Heart right ventricle (tissue), 16 donors: Measurements from ENCODE around the gene KIF4B. TPM values are rescaled to one million over a fixed set of nuclear protein-coding genes. Genes with fewer than 3 reads are reported as not detected.
"Not testable (repeated sequence)": the region's sequence is repeated elsewhere in the genome, so short reads cannot be mapped to it uniquely, and the experiment has no call there.

Experiments
- ATAC-seq, 8 donors: fragments of 200-7000 bp; cut with Tn5 transposase; one replicate each; pipeline ENCODE4 v1.9.1; 2020; ENCODE audit warnings: mild to moderate bottlenecking in 8 of 8, moderate library complexity in 8 of 8, moderate number of reproducible peaks in 1 of 8
- DNase-seq, 2 donors: peaks; one replicate each; pipeline ENCODE4 v3.0.0-alpha.2; 2020
- H3K27ac ChIP-seq, 10 donors: fragments of 200-600 bp; sonication (generic) in 2 of 10; one replicate each; pipeline versions ENCODE4 v1.5.0 to v1.8.0; 2020 to 2022; ENCODE audit warnings: mild to moderate bottlenecking in 3 of 10
- H3K27me3 ChIP-seq, 7 donors: fragments of 200-600 bp; one replicate each; pipeline ENCODE4 v1.8.0; 2021 to 2022; ENCODE audit warnings: mild to moderate bottlenecking in 2 of 7
- H3K36me3 ChIP-seq, 9 donors: fragments of 200-600 bp; sonication (generic) in 1 of 9; one replicate each; pipeline versions ENCODE4 v1.5.0 to v1.8.0; 2020 to 2022; ENCODE audit warnings: mild to moderate bottlenecking in 2 of 9
- H3K4me1 ChIP-seq, 9 donors: fragments of 200-600 bp; sonication (generic) in 1 of 9; one replicate each; pipeline versions ENCODE4 v1.5.0 to v1.8.0; 2020 to 2022; ENCODE audit warnings: mild to moderate bottlenecking in 4 of 9
- H3K4me3 ChIP-seq, 10 donors: fragments of 200-600 bp; sonication (generic) in 2 of 10; one replicate each; pipeline versions ENCODE4 v1.5.0 to v1.8.0; 2020 to 2022; ENCODE audit warnings: mild to moderate bottlenecking in 7 of 10, moderate library complexity in 2 of 10
- H3K9me3 ChIP-seq, 11 donors: fragments of 200-600 bp in 10 of 11; sonication (generic) in 2 of 11; one replicate each; pipeline versions ENCODE4 v1.5.0 to v1.8.0; 2013 to 2022; ENCODE audit warnings: mild to moderate bottlenecking in 2 of 11, control low read depth in 1 of 11, moderate library complexity in 1 of 11
- WGBS, 2 donors: extraction: QIAGEN DNeasy Blood & Tissue Kit; methylation state at CpG; one replicate each; pipeline ENCODE4 v1.1.7; 2013; ENCODE audit warnings: inconsistent platforms in 1 of 2; 5-methylcytosine and 5-hydroxymethylcytosine counted together
- intact Hi-C, 10 donors: fragments of 100-400 bp; cut with DNase I; formaldehyde crosslinking; loops; one replicate each; pipeline versions ENCODE4 v1.11.1 to v1.14.2; 2022
- polyA plus RNA-seq, 2 donors: library from polyadenylated mRNA; stranded (reverse); fragments of 200-250 nt; gene quantifications; one replicate each; pipeline ENCODE4 v1.2.3, GENCODE V29; 2013
- total RNA-seq, 10 donors: library from RNA; stranded (reverse); fragmentation: NEBNext Ultra II Directional in 3 of 10; extraction: Animal tissue kit (Norgen Biotek cat#: 25700) in 3 of 10; gene quantifications; one replicate each; pipeline versions ENCODE4 v1.2.1 to v1.2.4, GENCODE V29; 2021 to 2023
- TF ChIP-seq, protein P1 (sequence below), 9 donors: fragments of 200-600 bp; sonication (generic) in 2 of 9; IDR thresholded peaks; one replicate each; pipeline versions ENCODE4 v1.5.0 to v1.8.0; 2021 to 2022; ENCODE audit warnings: antibody characterized with exemption in 9 of 9, mild to moderate bottlenecking in 5 of 9, moderate library complexity in 1 of 9
- donor health status: Arrhythmogenic right ventricular cardiomyopathy.
- donor health status: ischemic (EF 13 %, LVEDD 7.1; RV severe dilation, severe dysfunction).
- donor health status: healthy with polysubstance abuse.
- donor health status: DM: no; HTN: yes; CAD: no.
- donor health status: DM: no; HTN: no; CAD: no.
- donor health status: ischemic (EF 25% LVEDD 6.9; RV normal size, moderate dysfunction).
- donor health status: ischemic (EF 25% LVEDD 5.7; RV mildly dilated, moderate dysfunction).
- donor health status: healthy.
- donor health status: DM: yes; HTN: yes; CAD: no.
- donor health status: Ischemic cardiomyopathy.
- donor health status: ischemic (EF 35%, LVEDD 5.7; RV mildly dilated, moderate dysfunction).
- donor health status: nonischemic (EF 11% LVEDD 7.7; RV severe dilation, severe dysfunction).
- donor health status: DM: yes; HTN: yes; CAD: no.
- donor health status: PGD.
- donor health status: ischemic (EF 29% LVEDD 5.4; RV normal size, mild dysfunction).
- donor health status: nonischemic (EF 23%, LVEDD 6.1; RV moderate dilation, normal function).

KIF4B gene
- total and polyA plus RNA-seq, 12 donors = 0.05 to 0.11 (median 0.08) TPM; not detected in 8

DNA sequence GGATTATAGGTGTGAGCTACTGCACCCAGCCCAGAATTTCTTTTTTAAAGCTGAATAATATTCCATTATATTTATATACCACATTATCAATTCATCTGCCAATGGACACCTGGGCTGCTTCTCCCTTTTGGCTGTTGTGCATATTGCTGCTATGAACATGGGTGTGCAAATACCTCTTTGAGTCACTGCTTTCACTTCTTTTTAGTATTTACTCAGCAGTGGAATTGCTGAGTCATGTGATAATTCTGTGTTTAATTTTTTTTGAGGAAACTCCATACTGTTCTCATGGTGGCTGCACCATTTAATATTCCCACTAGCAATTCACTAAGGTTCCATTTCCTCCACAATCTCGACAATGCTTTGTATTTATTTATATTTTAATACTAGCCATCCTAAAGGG is 36.1 kb upstream of the KIF4B start:
- H3K27ac ChIP-seq = no peak overlapping the region
- no peaks in the 10 kb centered on the region for H3K27me3 ChIP-seq
- DNase-seq (no peak), ATAC-seq (no peak)
- H3K4me3 ChIP-seq = no peak overlapping the region
- TF ChIP-seq, protein P1, sequence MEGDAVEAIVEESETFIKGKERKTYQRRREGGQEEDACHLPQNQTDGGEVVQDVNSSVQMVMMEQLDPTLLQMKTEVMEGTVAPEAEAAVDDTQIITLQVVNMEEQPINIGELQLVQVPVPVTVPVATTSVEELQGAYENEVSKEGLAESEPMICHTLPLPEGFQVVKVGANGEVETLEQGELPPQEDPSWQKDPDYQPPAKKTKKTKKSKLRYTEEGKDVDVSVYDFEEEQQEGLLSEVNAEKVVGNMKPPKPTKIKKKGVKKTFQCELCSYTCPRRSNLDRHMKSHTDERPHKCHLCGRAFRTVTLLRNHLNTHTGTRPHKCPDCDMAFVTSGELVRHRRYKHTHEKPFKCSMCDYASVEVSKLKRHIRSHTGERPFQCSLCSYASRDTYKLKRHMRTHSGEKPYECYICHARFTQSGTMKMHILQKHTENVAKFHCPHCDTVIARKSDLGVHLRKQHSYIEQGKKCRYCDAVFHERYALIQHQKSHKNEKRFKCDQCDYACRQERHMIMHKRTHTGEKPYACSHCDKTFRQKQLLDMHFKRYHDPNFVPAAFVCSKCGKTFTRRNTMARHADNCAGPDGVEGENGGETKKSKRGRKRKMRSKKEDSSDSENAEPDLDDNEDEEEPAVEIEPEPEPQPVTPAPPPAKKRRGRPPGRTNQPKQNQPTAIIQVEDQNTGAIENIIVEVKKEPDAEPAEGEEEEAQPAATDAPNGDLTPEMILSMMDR (IDR thresholded peaks at IDR 0.05) = no peak
- H3K36me3 ChIP-seq = peaks cover 0 to 4% (median 0%) of the 10 kb centered on the region in 9 donors
- intact Hi-C loops = loop anchor here in 3 of 10 donors (10.0 kb wide), 1 partner anchor 157 kb away; no protein-coding TSS in a partner anchor
- H3K4me1 ChIP-seq = peaks cover 0 to 3% (median 0%) of the 10 kb centered on the region in 9 donors
- peaks cover 0 to 5% (median 0%) of the 10 kb centered on the region in 11 donors for H3K9me3 ChIP-seq
- WGBS, 2 donors = 79 to 81% methylated on average over 1 of the region's 1 CpG

DNA sequence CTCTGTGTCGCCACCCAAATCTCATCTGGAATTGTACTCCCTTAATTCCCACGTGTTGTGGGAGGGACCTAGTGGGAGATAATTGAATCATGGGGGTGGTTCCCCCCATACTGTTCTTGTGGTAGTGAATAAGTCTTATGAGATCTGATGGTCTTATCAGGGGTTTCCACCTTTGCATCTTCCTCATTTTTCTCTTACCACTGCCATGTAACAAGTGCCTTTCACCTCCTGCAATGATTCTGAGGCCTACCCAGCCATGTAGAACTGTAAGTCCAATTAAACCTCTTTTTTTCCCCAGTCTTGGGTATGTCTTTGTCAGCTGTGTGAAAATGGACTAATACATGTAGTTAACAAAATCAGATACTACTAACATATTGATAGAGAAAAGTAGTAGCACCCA is 35.3 kb upstream of the KIF4B start:
- H3K27ac ChIP-seq, H3K9me3 ChIP-seq, ATAC-seq, H3K4me3 ChIP-seq, H3K4me1 ChIP-seq, H3K36me3 ChIP-seq, DNase-seq, H3K27me3 ChIP-seq: not testable (repeated sequence)
- intact Hi-C loops = loop anchor here in 3 of 10 donors (10.0 kb wide), 1 partner anchor 157 kb away; no protein-coding TSS in a partner anchor
- WGBS, 2 donors = 84 to 88% methylated on average over 2 of the region's 2 CpGs

DNA sequence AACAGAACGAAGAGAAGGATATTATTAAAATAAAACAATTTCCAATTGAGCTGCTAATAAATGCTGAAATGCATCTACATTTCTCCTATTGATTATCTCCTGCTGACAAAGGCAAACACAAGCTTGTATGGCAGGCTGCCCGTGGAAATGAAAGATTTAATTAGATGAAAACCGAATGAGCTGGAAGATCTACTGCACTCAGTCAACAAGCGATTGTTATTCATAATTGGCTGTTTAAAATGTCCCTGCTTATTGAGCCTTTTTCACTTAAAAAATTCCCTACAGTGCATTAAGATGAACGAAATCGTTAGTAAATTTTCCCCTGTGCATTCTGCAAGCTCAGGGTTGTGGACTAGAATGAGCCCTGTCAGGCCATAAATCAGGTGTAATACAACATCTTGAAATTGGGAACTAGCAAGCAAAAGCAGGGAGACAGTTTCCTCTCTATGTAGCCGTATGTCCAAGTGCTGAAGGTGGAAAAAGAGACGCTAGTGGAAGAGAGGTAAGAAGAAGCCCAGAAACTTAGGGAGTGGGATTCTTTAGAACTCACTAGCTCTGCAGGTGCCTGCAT is 28.5 kb upstream of the KIF4B start:
- DNase-seq = no peak
- 82 to 90% methylated on average over 8 of the region's 8 CpGs for WGBS, 2 donors
- TF ChIP-seq, protein P1 (IDR thresholded peaks at IDR 0.05) = no peak

DNA sequence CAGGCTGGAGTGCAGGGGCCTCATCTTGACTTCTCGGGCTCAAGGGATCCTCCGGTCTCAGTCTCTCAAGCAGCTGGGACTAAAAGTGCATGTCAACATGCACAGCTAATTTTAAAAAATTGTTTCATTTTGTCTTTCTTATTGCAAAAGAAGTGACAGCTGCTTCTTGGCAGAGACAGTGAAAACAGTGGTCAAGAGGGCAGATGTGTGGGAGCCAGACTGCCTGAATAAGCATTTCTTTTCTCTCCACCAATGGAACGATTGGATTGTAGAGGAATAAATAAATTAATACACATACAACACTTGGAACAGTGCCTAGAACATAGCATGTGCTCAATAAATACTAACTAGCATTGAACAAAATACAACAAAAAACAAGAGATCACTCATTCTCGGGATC is 27.4 kb upstream of the KIF4B start:
- H3K36me3 ChIP-seq = no peaks in the 10 kb centered on the region
- H3K4me3 ChIP-seq = no peak overlapping the region
- no peaks in the 10 kb centered on the region for H3K4me1 ChIP-seq
- ATAC-seq = no peak
- no peaks in the 10 kb centered on the region for H3K9me3 ChIP-seq
- WGBS, 2 donors = 57 to 66% methylated on average over 4 of the region's 4 CpGs
- DNase-seq = no peak
- TF ChIP-seq, protein P1 (IDR thresholded peaks at IDR 0.05) = no peak
- peaks cover 0 to 4% (median 0%) of the 10 kb centered on the region in 7 donors for H3K27me3 ChIP-seq
- intact Hi-C loops = loop anchor here in 1 of 10 donors (10.0 kb wide), 1 partner anchor 129 kb away; no protein-coding TSS in a partner anchor
- H3K27ac ChIP-seq = no peak overlapping the region

More for the DNA sequence above, 28.5 kb upstream of the KIF4B start:
- Histone ChIP-seq H3K27ac (no peak overlapping the region), H3K4me3 (no peak overlapping the region), H3K27me3 (peaks cover 0 to 4% (median 0%) of the 10 kb centered on the region in 7 donors), H3K9me3 (no peaks in the 10 kb centered on the region), H3K4me1 (no peaks in the 10 kb centered on the region), H3K36me3 (no peaks in the 10 kb centered on the region)
- intact Hi-C loops = loop anchor here in 1 of 10 donors (10.0 kb wide), 1 partner anchor 130 kb away; no protein-coding TSS in a partner anchor
- ATAC-seq = no peak

DNA sequence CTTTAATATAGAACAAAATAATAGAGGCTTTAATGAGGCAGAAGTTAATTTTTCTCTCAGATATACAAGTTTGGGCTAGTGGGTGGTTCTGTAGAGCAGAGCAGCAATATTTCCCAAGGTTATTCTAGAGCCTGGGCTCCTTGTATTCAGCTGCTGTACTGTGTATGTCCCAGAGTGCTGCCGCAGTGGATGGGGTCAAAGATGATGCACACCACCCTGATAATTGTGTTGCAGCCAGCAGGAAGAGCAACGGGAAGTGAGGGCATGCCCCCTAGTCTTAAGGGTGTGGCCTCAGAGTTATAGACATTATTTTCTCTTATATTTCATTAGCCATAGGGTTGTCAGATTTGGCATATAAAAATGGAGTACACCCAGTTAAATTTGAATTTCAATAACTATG is 23.9 kb upstream of the KIF4B start:
- Histone ChIP-seq H3K4me3 (no peak overlapping the region), H3K27me3 (peaks cover 0 to 4% (median 0%) of the 10 kb centered on the region in 7 donors), H3K4me1 (no peaks in the 10 kb centered on the region), H3K9me3 (no peaks in the 10 kb centered on the region), H3K27ac (no peak overlapping the region), H3K36me3 (no peaks in the 10 kb centered on the region)
- ATAC-seq (no peak), DNase-seq (no peak)
- intact Hi-C loops = loop anchor here in 1 of 10 donors (10.0 kb wide), 1 partner anchor 125 kb away; no protein-coding TSS in a partner anchor
- WGBS, 2 donors = 27 to 56% methylated on average over 2 of the region's 2 CpGs
- TF ChIP-seq, protein P1 (IDR thresholded peaks at IDR 0.05) = no peak
